Umbilical cord (tissue), 2 donors: Measurements from ENCODE around the gene LMBR1. TPM values are rescaled to one million over a fixed set of nuclear protein-coding genes. Genes with fewer than 3 reads are reported as not detected.
"Not testable (repeated sequence)": the region's sequence is repeated elsewhere in the genome, so short reads cannot be mapped to it uniquely, and the experiment has no call there.

ENCODE experiments used
- DNase-seq: peaks from one replicate; pipeline ENCODE4 v3.0.0-alpha.2; 2015; ENCODE audit warnings: low spot score
- total RNA-seq: library from RNA; depleted of rRNA; stranded (reverse); fragments of >200 nt; gene quantifications from one replicate; pipeline ENCODE4 v1.2.3, GENCODE V29; 2014; ENCODE audit warnings: low replicate concordance; ENCODE audit not compliant: insufficient read depth

LMBR1 gene
- total RNA-seq, result 56.3 TPM

GRCh38 chr7:156892821-156893706 lies at the start of gene LMBR1:
Gene LMBR1 (minus strand): TSS chr7:156893183. CDS start chr7:156892993, 190 bp downstream.
- DNase-seq, result peak; percentile 95

GRCh38 chr7:156942708-156943090 lies 49.7 kb upstream of the LMBR1 start:
- no peak for DNase-seq

- DNase-seq, result no peak
Observed at GRCh38 chr7:156941393-156942182, 48.6 kb upstream of the LMBR1 start.

GRCh38 chr7:156940421-156941122 lies 47.6 kb upstream of the LMBR1 start:
- DNase-seq, result no peak

- DNase-seq, result not testable (repeated sequence)
Observed at GRCh38 chr7:156936766-156937165, 43.8 kb upstream of the LMBR1 start.

GRCh38 chr7:156935250-156935649 lies 42.3 kb upstream of the LMBR1 start:
- DNase-seq, result no peak

- no peak for DNase-seq
Observed at GRCh38 chr7:156932006-156932405, 39.0 kb upstream of the LMBR1 start.

GRCh38 chr7:156929789-156930539 lies 37.0 kb upstream of the LMBR1 start:
- no peak for DNase-seq

GRCh38 chr7:156928406-156928747 lies 35.4 kb upstream of the LMBR1 start:
- DNase-seq, result no peak

- DNase-seq, result no peak
Observed at GRCh38 chr7:156927571-156928405, 34.8 kb upstream of the LMBR1 start.

- not testable (repeated sequence) for DNase-seq
Observed at GRCh38 chr7:156925821-156926220, 32.8 kb upstream of the LMBR1 start.

- not testable (repeated sequence) for DNase-seq
Observed at GRCh38 chr7:156922304-156922703, 29.3 kb upstream of the LMBR1 start.

- peak; percentile 60 for DNase-seq
Observed at GRCh38 chr7:156920487-156921373, 27.7 kb upstream of the LMBR1 start.

- no peak for DNase-seq
Observed at GRCh38 chr7:156920076-156920475, 27.1 kb upstream of the LMBR1 start.

- DNase-seq, result no peak
Observed at GRCh38 chr7:156919132-156919713, 26.2 kb upstream of the LMBR1 start.

GRCh38 chr7:156918635-156919034 lies 25.7 kb upstream of the LMBR1 start:
- DNase-seq, result no peak

- DNase-seq, result not testable (repeated sequence)
Observed at GRCh38 chr7:156909574-156910252, 16.7 kb upstream of the LMBR1 start.

GRCh38 chr7:156907656-156908055 lies 14.7 kb upstream of the LMBR1 start:
- DNase-seq, result no peak
